GM12892 (cell line): ENCODE results near the gene ZNF483.

Source experiments
- POLR2A ChIP-seq: IDR thresholded peaks from 2 replicates; pipeline ENCODE4 v1.6.1; 2011; ENCODE audit warnings: low read depth, low read length, control low read depth
- POLR2AphosphoS5 ChIP-seq: IDR thresholded peaks from 2 replicates; pipeline ENCODE4 v1.6.1; 2011; ENCODE audit warnings: low read depth, low read length, control low read depth

DNA sequence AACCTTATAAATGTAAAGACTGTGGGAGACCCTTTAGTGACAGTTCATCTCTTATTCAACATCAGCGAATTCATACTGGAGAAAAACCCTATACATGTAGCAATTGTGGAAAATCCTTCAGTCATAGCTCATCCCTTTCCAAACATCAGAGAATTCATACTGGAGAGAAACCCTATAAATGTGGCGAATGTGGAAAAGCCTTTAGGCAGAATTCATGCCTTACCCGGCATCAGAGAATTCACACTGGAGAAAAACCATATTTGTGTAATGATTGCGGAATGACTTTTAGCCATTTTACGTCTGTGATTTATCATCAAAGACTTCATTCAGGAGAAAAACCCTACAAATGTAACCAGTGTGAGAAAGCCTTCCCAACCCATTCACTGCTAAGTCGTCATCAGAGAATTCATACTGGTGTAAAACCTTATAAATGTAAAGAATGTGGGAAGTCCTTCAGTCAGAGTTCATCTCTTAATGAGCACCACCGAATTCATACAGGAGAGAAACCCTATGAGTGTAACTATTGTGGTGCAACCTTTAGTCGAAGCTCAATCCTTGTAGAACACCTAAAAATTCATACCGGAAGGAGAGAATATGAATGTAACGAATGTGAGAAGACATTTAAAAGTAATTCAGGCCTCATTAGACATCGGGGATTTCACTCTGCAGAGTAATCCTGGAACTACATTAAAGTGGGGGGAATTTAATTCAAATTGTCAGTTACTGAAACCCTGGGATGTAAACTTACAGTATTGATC lies 17.7 kb downstream of the ZNF483 start:
- TF ChIP-seq POLR2AphosphoS5 (no peak), POLR2A (no peak)
